Stimulated activated CD8-positive, alpha-beta memory T cell treated with anti-CD3 and anti-CD28 coated beads, Interleukin-12 subunit alpha, Interleukin-12 subunit beta, amount 100 ng/mL, for 24 hours (primary cell): ENCODE results near the gene CFAP43.
"Not testable (repeated sequence)": the region's sequence is repeated elsewhere in the genome, so short reads cannot be mapped to it uniquely, and the experiment has no call there.

ENCODE experiments used
- DNase-seq: peaks from one replicate; pipeline ENCODE4 v3.0.0-alpha.2; 2020; ENCODE audit errors: extremely low read depth

The CFAP43 gene

GRCh38 chr10:104232613-104233102, 494 bp upstream of the CFAP43 start:
- DNase-seq = no peak

- no peak for DNase-seq
Measured at GRCh38 chr10:104230490-104230889, 1.7 kb downstream of the CFAP43 start.

- DNase-seq = no peak
Measured at GRCh38 chr10:104223304-104223703, 8.9 kb downstream of the CFAP43 start.

GRCh38 chr10:104220522-104220921, 11.6 kb downstream of the CFAP43 start:
- DNase-seq = no peak

- no peak for DNase-seq
Measured at GRCh38 chr10:104218751-104219150, 13.4 kb downstream of the CFAP43 start.

- DNase-seq = no peak
Measured at GRCh38 chr10:104216631-104217030, 15.5 kb downstream of the CFAP43 start.

GRCh38 chr10:104209575-104210198, 22.5 kb downstream of the CFAP43 start:
- no peak for DNase-seq

GRCh38 chr10:104208730-104209129, 23.4 kb downstream of the CFAP43 start:
- DNase-seq = no peak

- no peak for DNase-seq
Measured at GRCh38 chr10:104202231-104202630, 29.9 kb downstream of the CFAP43 start.

GRCh38 chr10:104201636-104202035, 30.5 kb downstream of the CFAP43 start:
- no peak for DNase-seq

- no peak for DNase-seq
Measured at GRCh38 chr10:104199567-104199966, 32.6 kb downstream of the CFAP43 start.

- DNase-seq = no peak
Measured at GRCh38 chr10:104197364-104197763, 34.8 kb downstream of the CFAP43 start.

GRCh38 chr10:104195706-104196105, 36.5 kb downstream of the CFAP43 start:
- DNase-seq = no peak

GRCh38 chr10:104193787-104194186, 38.4 kb downstream of the CFAP43 start:
- DNase-seq = no peak

GRCh38 chr10:104190695-104191094, 41.5 kb downstream of the CFAP43 start:
- DNase-seq = no peak

- no peak for DNase-seq
Measured at GRCh38 chr10:104183682-104184081, 48.5 kb downstream of the CFAP43 start.

GRCh38 chr10:104174136-104174535, 58.0 kb downstream of the CFAP43 start:
- DNase-seq = not testable (repeated sequence)

GRCh38 chr10:104170610-104171254, 61.4 kb downstream of the CFAP43 start:
- no peak for DNase-seq

- no peak for DNase-seq
Measured at GRCh38 chr10:104155591-104155990, 76.6 kb downstream of the CFAP43 start.

GRCh38 chr10:104151737-104152136, 80.4 kb downstream of the CFAP43 start:
- no peak for DNase-seq

- DNase-seq = no peak
Measured at GRCh38 chr10:104150139-104150538, 82.0 kb downstream of the CFAP43 start.

GRCh38 chr10:104146882-104147281, 85.3 kb downstream of the CFAP43 start:
- DNase-seq = no peak

GRCh38 chr10:104144931-104145330, 87.2 kb downstream of the CFAP43 start:
- no peak for DNase-seq

GRCh38 chr10:104143829-104144228, 88.3 kb downstream of the CFAP43 start:
- no peak for DNase-seq
